ENCODE data around the gene SLC4A8. TPM values are rescaled to one million over a fixed set of nuclear protein-coding genes. Genes with fewer than 3 reads are reported as not detected.

The SLC4A8 gene
- total and polyA plus RNA-seq, 12 donors, result 3.0 to 27.0 (median 11.6) TPM

GRCh38 chr12:51460519-51460918 lies 35.9 kb downstream of the SLC4A8 start:
- H3K36me3 ChIP-seq (replicated peaks in 1 of 2), result peaks cover 0 to 10% of the 10 kb centered on the region in 2 donors
- DNase-seq, result no peak
- no peaks in the 10 kb centered on the region for H3K4me1 ChIP-seq (replicated peaks in 1 of 2)
- H3K9me3 ChIP-seq (replicated peaks in 1 of 3), result no peaks in the 10 kb centered on the region
- intact Hi-C loops (cut with DNase I), result no loop called here
- no peak overlapping the region for H3K4me3 ChIP-seq
- 86 to 91% (median 89%) methylated on average over 2 of the region's 2 CpGs for WGBS, 4 donors
- H3K27ac ChIP-seq, result no peak overlapping the region
- TF ChIP-seq, protein P1, sequence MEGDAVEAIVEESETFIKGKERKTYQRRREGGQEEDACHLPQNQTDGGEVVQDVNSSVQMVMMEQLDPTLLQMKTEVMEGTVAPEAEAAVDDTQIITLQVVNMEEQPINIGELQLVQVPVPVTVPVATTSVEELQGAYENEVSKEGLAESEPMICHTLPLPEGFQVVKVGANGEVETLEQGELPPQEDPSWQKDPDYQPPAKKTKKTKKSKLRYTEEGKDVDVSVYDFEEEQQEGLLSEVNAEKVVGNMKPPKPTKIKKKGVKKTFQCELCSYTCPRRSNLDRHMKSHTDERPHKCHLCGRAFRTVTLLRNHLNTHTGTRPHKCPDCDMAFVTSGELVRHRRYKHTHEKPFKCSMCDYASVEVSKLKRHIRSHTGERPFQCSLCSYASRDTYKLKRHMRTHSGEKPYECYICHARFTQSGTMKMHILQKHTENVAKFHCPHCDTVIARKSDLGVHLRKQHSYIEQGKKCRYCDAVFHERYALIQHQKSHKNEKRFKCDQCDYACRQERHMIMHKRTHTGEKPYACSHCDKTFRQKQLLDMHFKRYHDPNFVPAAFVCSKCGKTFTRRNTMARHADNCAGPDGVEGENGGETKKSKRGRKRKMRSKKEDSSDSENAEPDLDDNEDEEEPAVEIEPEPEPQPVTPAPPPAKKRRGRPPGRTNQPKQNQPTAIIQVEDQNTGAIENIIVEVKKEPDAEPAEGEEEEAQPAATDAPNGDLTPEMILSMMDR (IDR thresholded peaks at IDR 0.05), result no peak
- no peak for TF ChIP-seq POLR2A (IDR thresholded peaks at IDR 0.05)
- H3K27me3 ChIP-seq, result no peaks in the 10 kb centered on the region

DNA sequence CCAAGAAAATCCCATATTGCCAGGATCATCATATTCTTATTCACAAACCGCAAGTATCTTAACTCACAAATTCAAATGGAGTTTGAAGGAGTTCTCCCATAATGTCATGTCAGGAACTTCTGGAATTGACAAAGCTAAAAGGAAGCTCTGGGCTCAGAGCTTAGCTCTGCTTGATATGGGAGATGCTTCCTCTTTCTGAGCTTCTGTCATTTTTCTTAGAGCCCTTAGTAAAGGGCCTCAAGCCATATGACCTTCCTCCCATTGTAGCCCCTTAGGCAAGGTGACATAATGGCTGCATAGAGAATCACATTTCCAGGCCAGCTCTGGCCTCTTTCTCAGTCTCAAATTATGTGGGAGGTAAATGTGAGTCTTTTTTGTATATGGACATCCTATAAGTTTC lies 40.9 kb downstream of the SLC4A8 start:
- no peak overlapping the region for H3K27ac ChIP-seq
- peaks cover 0 to 10% of the 10 kb centered on the region in 2 donors for H3K36me3 ChIP-seq (replicated peaks in 1 of 2)
- no peaks in the 10 kb centered on the region for H3K9me3 ChIP-seq (replicated peaks in 1 of 3)
- intact Hi-C loops (cut with DNase I), result no loop called here
- H3K4me3 ChIP-seq, result no peak overlapping the region
- DNase-seq, result no peak
- 91 to 100% (median 98%) methylated on average over 1 of the region's 1 CpG for WGBS, 4 donors
- TF ChIP-seq, protein P1 (IDR thresholded peaks at IDR 0.05), result no peak
- TF ChIP-seq POLR2A (IDR thresholded peaks at IDR 0.05), result no peak
- no peaks in the 10 kb centered on the region for H3K4me1 ChIP-seq (replicated peaks in 1 of 2)
- H3K27me3 ChIP-seq, result no peaks in the 10 kb centered on the region

DNA sequence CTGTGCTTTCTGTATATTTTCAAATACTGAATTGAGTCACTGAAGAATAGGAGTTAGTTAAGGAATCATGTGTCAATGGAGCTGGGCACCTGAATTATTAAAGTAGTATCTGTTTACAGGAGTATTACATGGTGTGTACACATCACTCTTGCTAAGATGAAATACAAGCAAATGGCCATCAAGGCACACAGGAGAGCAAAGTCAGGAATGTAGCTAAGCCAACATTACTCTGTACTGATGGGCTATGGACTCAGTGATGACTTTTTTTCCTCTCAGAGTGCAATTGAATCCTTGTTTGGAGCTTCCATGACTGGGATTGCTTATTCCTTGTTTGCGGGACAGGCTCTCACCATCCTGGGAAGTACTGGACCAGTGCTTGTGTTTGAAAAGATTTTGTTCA lies 45.5 kb downstream of the SLC4A8 start:
- TF ChIP-seq, protein P1 (IDR thresholded peaks at IDR 0.05), result no peak
- no peak for TF ChIP-seq POLR2A (IDR thresholded peaks at IDR 0.05)
- no peak for DNase-seq
- Histone ChIP-seq H3K9me3 (replicated peaks in 1 of 3) (no peaks in the 10 kb centered on the region), H3K36me3 (replicated peaks in 1 of 2) (no peaks in the 10 kb centered on the region), H3K4me3 (no peak overlapping the region), H3K27ac (no peak overlapping the region), H3K27me3 (no peaks in the 10 kb centered on the region), H3K4me1 (replicated peaks in 1 of 2) (no peaks in the 10 kb centered on the region)
- intact Hi-C loops (cut with DNase I), result no loop called here
- 100% methylated on average over 1 of the region's 1 CpG for WGBS, 4 donors

- WGBS, 4 donors, result 62 to 72% (median 71%) methylated on average over 7 of the region's 7 CpGs
- Histone ChIP-seq H3K4me3 (no peak overlapping the region), H3K36me3 (replicated peaks in 1 of 2) (no peaks in the 10 kb centered on the region), H3K9me3 (replicated peaks in 1 of 3) (no peaks in the 10 kb centered on the region), H3K27ac (no peak overlapping the region), H3K4me1 (replicated peaks in 1 of 2) (no peaks in the 10 kb centered on the region), H3K27me3 (no peaks in the 10 kb centered on the region)
- TF ChIP-seq POLR2A (IDR thresholded peaks at IDR 0.05), result no peak
- TF ChIP-seq, protein P1 (IDR thresholded peaks at IDR 0.05), result no peak
- DNase-seq, result peak in 2 of 7 donors; percentile 8 to 38
- intact Hi-C loops (cut with DNase I), result no loop called here
Observed at GRCh38 chr12:51471111-51471864, 46.7 kb downstream of the SLC4A8 start.

All from adrenal gland (tissue), 12 donors.